ENCODE measurements around the gene ALAD. TPM values are rescaled to one million over a fixed set of nuclear protein-coding genes. Genes with fewer than 3 reads are reported as not detected.

The ALAD gene
- total and polyA plus RNA-seq, 2 of the 13 experiments (the other 11 are each of a cell fraction or from before 2014, with no cell fraction given), result 21.8 to 30.1 TPM

- TF ChIP-seq, protein P1, sequence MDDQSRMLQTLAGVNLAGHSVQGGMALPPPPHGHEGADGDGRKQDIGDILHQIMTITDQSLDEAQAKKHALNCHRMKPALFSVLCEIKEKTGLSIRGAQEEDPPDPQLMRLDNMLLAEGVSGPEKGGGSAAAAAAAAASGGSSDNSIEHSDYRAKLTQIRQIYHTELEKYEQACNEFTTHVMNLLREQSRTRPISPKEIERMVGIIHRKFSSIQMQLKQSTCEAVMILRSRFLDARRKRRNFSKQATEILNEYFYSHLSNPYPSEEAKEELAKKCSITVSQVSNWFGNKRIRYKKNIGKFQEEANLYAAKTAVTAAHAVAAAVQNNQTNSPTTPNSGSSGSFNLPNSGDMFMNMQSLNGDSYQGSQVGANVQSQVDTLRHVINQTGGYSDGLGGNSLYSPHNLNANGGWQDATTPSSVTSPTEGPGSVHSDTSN (CRISPR knock-in tag; IDR thresholded peaks at IDR 0.05; ENCODE audit: borderline replicate concordance), result no peak
- TF ChIP-seq ZNF790 (CRISPR knock-in tag; IDR thresholded peaks at IDR 0.05; ENCODE audit: borderline replicate concordance) (no peak), BORCS8-MEF2B (CRISPR knock-in tag; IDR thresholded peaks at IDR 0.05) (no peak), ZNF589 (CRISPR knock-in tag; conservative IDR thresholded peaks at IDR 0.05) (no peak), HBP1 (CRISPR knock-in tag; IDR thresholded peaks at IDR 0.05; ENCODE audit: low read depth) (no peak)
- TF ChIP-seq, protein P2, sequence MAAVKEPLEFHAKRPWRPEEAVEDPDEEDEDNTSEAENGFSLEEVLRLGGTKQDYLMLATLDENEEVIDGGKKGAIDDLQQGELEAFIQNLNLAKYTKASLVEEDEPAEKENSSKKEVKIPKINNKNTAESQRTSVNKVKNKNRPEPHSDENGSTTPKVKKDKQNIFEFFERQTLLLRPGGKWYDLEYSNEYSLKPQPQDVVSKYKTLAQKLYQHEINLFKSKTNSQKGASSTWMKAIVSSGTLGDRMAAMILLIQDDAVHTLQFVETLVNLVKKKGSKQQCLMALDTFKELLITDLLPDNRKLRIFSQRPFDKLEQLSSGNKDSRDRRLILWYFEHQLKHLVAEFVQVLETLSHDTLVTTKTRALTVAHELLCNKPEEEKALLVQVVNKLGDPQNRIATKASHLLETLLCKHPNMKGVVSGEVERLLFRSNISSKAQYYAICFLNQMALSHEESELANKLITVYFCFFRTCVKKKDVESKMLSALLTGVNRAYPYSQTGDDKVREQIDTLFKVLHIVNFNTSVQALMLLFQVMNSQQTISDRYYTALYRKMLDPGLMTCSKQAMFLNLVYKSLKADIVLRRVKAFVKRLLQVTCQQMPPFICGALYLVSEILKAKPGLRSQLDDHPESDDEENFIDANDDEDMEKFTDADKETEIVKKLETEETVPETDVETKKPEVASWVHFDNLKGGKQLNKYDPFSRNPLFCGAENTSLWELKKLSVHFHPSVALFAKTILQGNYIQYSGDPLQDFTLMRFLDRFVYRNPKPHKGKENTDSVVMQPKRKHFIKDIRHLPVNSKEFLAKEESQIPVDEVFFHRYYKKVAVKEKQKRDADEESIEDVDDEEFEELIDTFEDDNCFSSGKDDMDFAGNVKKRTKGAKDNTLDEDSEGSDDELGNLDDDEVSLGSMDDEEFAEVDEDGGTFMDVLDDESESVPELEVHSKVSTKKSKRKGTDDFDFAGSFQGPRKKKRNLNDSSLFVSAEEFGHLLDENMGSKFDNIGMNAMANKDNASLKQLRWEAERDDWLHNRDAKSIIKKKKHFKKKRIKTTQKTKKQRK (IDR thresholded peaks at IDR 0.05; ENCODE audit: low read length), result no peak
- TF ChIP-seq, protein P3, sequence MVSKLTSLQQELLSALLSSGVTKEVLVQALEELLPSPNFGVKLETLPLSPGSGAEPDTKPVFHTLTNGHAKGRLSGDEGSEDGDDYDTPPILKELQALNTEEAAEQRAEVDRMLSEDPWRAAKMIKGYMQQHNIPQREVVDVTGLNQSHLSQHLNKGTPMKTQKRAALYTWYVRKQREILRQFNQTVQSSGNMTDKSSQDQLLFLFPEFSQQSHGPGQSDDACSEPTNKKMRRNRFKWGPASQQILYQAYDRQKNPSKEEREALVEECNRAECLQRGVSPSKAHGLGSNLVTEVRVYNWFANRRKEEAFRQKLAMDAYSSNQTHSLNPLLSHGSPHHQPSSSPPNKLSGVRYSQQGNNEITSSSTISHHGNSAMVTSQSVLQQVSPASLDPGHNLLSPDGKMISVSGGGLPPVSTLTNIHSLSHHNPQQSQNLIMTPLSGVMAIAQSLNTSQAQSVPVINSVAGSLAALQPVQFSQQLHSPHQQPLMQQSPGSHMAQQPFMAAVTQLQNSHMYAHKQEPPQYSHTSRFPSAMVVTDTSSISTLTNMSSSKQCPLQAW (CRISPR knock-in tag; IDR thresholded peaks at IDR 0.05), result no peak
These were observed 50.1 kb downstream of the ALAD start (continued) for GRCh38 chr9:113350937-113351336.

Data from HepG2 (cell line).